Glutamatergic neuron (in vitro differentiated cells): Measurements from ENCODE around the gene PLA2G2E. TPM values are rescaled to one million over a fixed set of nuclear protein-coding genes. Genes with fewer than 3 reads are reported as not detected.

ENCODE experiments used
- DNase-seq: peaks from one replicate; pipeline ENCODE4 v3.0.0; 2022
- H3K27ac Mint-ChIP-seq: one replicate; pipeline ENCODE4 v1.8.0; 2020; ENCODE audit warnings: mild to moderate bottlenecking, mixed read lengths, inconsistent platforms; ENCODE audit not compliant: unreplicated experiment
- H3K27me3 Mint-ChIP-seq: one replicate; pipeline ENCODE4 v1.8.0; 2020; ENCODE audit warnings: mild to moderate bottlenecking, moderate library complexity, mixed read lengths, inconsistent platforms; ENCODE audit not compliant: unreplicated experiment
- H3K36me3 Mint-ChIP-seq: one replicate; pipeline ENCODE4 v1.8.0; 2020; ENCODE audit warnings: mild to moderate bottlenecking, mixed read lengths, inconsistent platforms; ENCODE audit not compliant: unreplicated experiment
- H3K4me1 Mint-ChIP-seq: one replicate; pipeline ENCODE4 v1.8.0; 2020; ENCODE audit warnings: mild to moderate bottlenecking, low read depth, mixed read lengths, inconsistent platforms; ENCODE audit not compliant: unreplicated experiment
- H3K4me3 Mint-ChIP-seq: one replicate; pipeline ENCODE4 v1.8.0; 2020; ENCODE audit warnings: mild to moderate bottlenecking, mixed read lengths, inconsistent platforms; ENCODE audit not compliant: unreplicated experiment
- H3K9me3 Mint-ChIP-seq: one replicate; pipeline ENCODE4 v1.8.0; 2020; ENCODE audit warnings: mild to moderate bottlenecking, moderate library complexity, mixed read lengths, inconsistent platforms; ENCODE audit not compliant: unreplicated experiment
- CTCF ChIP-seq: fragments of 200-600 bp; sonication (generic); IDR thresholded peaks from one replicate; pipeline ENCODE4 v1.5.0; 2021; ENCODE audit not compliant: partially characterized antibody, unreplicated experiment
- total RNA-seq: library from RNA; stranded (reverse); fragmentation: NEBNext Ultra II Directional; extraction: Animal tissue kit (Norgen Biotek cat#: 25700); gene quantifications from one replicate; pipeline ENCODE4 v1.2.1, GENCODE V29; 2021; ENCODE audit not compliant: unreplicated experiment

The PLA2G2E gene
- total RNA-seq, 1 donor from 2014 or later, result not detected

GRCh38 chr1:19942657-19943056 lies 19.2 kb upstream of the PLA2G2E start:
- H3K36me3 Mint-ChIP-seq, result peaks cover 11% of the 10 kb centered on the region
- no peak for TF ChIP-seq CTCF
- no peaks in the 10 kb centered on the region for H3K27me3 Mint-ChIP-seq
- no peak overlapping the region for H3K4me3 Mint-ChIP-seq
- H3K9me3 Mint-ChIP-seq, result peaks cover 4% of the 10 kb centered on the region
- no peak overlapping the region for H3K27ac Mint-ChIP-seq
- H3K4me1 Mint-ChIP-seq, result no peaks in the 10 kb centered on the region
- DNase-seq, result no peak

GRCh38 chr1:19942088-19942487 lies 18.7 kb upstream of the PLA2G2E start:
- Mint-ChIP-seq H3K27me3 (no peaks in the 10 kb centered on the region), H3K9me3 (peaks cover 4% of the 10 kb centered on the region), H3K4me3 (no peak overlapping the region), H3K27ac (peak overlapping the region; percentile 17), H3K4me1 (no peaks in the 10 kb centered on the region), H3K36me3 (peaks cover 11% of the 10 kb centered on the region)
- no peak for TF ChIP-seq CTCF
- DNase-seq, result no peak

- no peak for DNase-seq
- no peak overlapping the region for H3K27ac Mint-ChIP-seq
- H3K36me3 Mint-ChIP-seq, result peaks cover 11% of the 10 kb centered on the region
- TF ChIP-seq CTCF, result no peak
- H3K9me3 Mint-ChIP-seq, result peaks cover 4% of the 10 kb centered on the region
- H3K27me3 Mint-ChIP-seq, result no peaks in the 10 kb centered on the region
- no peak overlapping the region for H3K4me3 Mint-ChIP-seq
- no peaks in the 10 kb centered on the region for H3K4me1 Mint-ChIP-seq
Measured at GRCh38 chr1:19941206-19941568, 17.8 kb upstream of the PLA2G2E start.

- H3K27me3 Mint-ChIP-seq, result no peaks in the 10 kb centered on the region
- no peak for DNase-seq
- H3K9me3 Mint-ChIP-seq, result peaks cover 4% of the 10 kb centered on the region
- no peak for TF ChIP-seq CTCF
- no peak overlapping the region for H3K4me3 Mint-ChIP-seq
- peaks cover 11% of the 10 kb centered on the region for H3K36me3 Mint-ChIP-seq
- H3K4me1 Mint-ChIP-seq, result no peaks in the 10 kb centered on the region
- peak overlapping the region; percentile 44 for H3K27ac Mint-ChIP-seq
Measured at GRCh38 chr1:19940486-19941205, 17.2 kb upstream of the PLA2G2E start.

GRCh38 chr1:19938472-19938871 lies 15.1 kb upstream of the PLA2G2E start:
- Mint-ChIP-seq H3K27ac (no peak overlapping the region), H3K36me3 (peaks cover 3% of the 10 kb centered on the region), H3K9me3 (peaks cover 4% of the 10 kb centered on the region), H3K4me1 (no peaks in the 10 kb centered on the region), H3K27me3 (peaks cover 2% of the 10 kb centered on the region), H3K4me3 (no peak overlapping the region)
- DNase-seq, result no peak
- no peak for TF ChIP-seq CTCF
